A673 (cell line): ENCODE results near the gene UPP1. TPM values are rescaled to one million over a fixed set of nuclear protein-coding genes. Genes with fewer than 3 reads are reported as not detected.
"Not testable (repeated sequence)": the region's sequence is repeated elsewhere in the genome, so short reads cannot be mapped to it uniquely, and the experiment has no call there.

Source experiments
- BruUV-seq: library from RNA; stranded (reverse); fragments of 400-500 nt; replicated peaks from 2 replicates; lab custom pipeline; 2021; lab: Mats Ljungman, UMichigan
- CTCF ChIA-PET: fragments of 300-600 bp; sonication (Branson Sonifier 250); formaldehyde crosslinking; loops from one replicate; lab custom pipeline; 2022; ENCODE audit warnings: antibody characterized with exemption; lab: Charles Lee
- POLR2A ChIA-PET: fragments of 300-600 bp; sonication (Branson Sonifier 250); formaldehyde crosslinking; loops from one replicate; lab custom pipeline; 2022; ENCODE audit warnings: antibody characterized with exemption; ENCODE audit not compliant: low non-redundant PET; lab: Charles Lee
- DNase-seq: peaks from one replicate; pipeline ENCODE4 v3.0.0-alpha.2; 2015; ENCODE audit warnings: low spot score
- H3K27ac ChIP-seq: fragments of 200-600 bp; sonication (generic); 2 replicates; pipeline ENCODE4 v1.5.1; 2016; ENCODE audit warnings: mixed run types, low read depth, mild to moderate bottlenecking, mixed read lengths, antibody characterized with exemption, low read length; ENCODE audit not compliant: poor library complexity, severe bottlenecking
- H3K27me3 ChIP-seq: fragments of 200-600 bp; sonication (generic); replicated peaks from 2 replicates; pipeline ENCODE4 v1.6.1; 2017; ENCODE audit warnings: mixed run types, low read depth, mild to moderate bottlenecking, mixed read lengths, antibody characterized with exemption, low read length; ENCODE audit not compliant: insufficient read depth, poor library complexity
- H3K36me3 ChIP-seq: fragments of 200-600 bp; sonication (generic); 2 replicates; pipeline ENCODE4 v1.6.1; 2016; ENCODE audit warnings: mixed run types, mild to moderate bottlenecking, mixed read lengths, antibody characterized with exemption, low read length; ENCODE audit not compliant: insufficient read depth, poor library complexity, severe bottlenecking
- H3K4me1 ChIP-seq: fragments of 200-600 bp; sonication (generic); 2 replicates; pipeline ENCODE4 v1.6.1; 2017; ENCODE audit warnings: mixed run types, mild to moderate bottlenecking, mixed read lengths, antibody characterized with exemption, low read length; ENCODE audit not compliant: insufficient read depth, poor library complexity, severe bottlenecking
- H3K4me3 ChIP-seq: fragments of 200-600 bp; sonication (generic); 2 replicates; pipeline ENCODE4 v1.5.1; 2016; ENCODE audit warnings: low read depth, mixed run types, mild to moderate bottlenecking, mixed read lengths, low read length; ENCODE audit not compliant: poor library complexity, severe bottlenecking
- H3K9me3 ChIP-seq: fragments of 200-600 bp; sonication (generic); 2 replicates; pipeline ENCODE4 v1.6.1; 2016; ENCODE audit warnings: mixed run types, low read depth, mild to moderate bottlenecking, mixed read lengths, antibody characterized with exemption, low read length; ENCODE audit not compliant: poor library complexity, severe bottlenecking
- CTCF ChIP-seq: fragments of 300-800, 200-600 bp; sonication (generic); conservative IDR thresholded peaks from 2 replicates; pipeline ENCODE4 v1.5.1; 2017; ENCODE audit warnings: low read depth, mild to moderate bottlenecking, antibody characterized with exemption, low read length, moderate library complexity, mixed read lengths
- EZH2 ChIP-seq: fragments of 200-600 bp; sonication (generic); IDR thresholded peaks from 2 replicates; pipeline ENCODE4 v1.6.1; 2017; ENCODE audit warnings: borderline replicate concordance, low read depth, mild to moderate bottlenecking, mixed read lengths, antibody characterized with exemption, low read length; ENCODE audit not compliant: poor library complexity, severe bottlenecking
- intact Hi-C: fragments of 100-400 bp; cut with micrococcal nuclease; formaldehyde crosslinking; loops from one replicate; pipeline ENCODE4 v1.10.0; 2022; ENCODE audit not compliant: unreplicated experiment
- total RNA-seq: library from RNA; stranded (reverse); gene quantifications from 2 replicates; pipeline ENCODE4 v1.2.3, GENCODE V29; 2021

UPP1 gene
- total RNA-seq, 1 experiment from 2014 or later = 5.5 TPM

GRCh38 chr7:48074204-48074654, 14.8 kb upstream of the UPP1 start:
- ChIA-PET POLR2A (no interaction called here), CTCF (no interaction called here)
- BruUV-seq = no TSS peak
- no peaks in the 10 kb centered on the region for H3K9me3 ChIP-seq
- no peak overlapping the region for H3K27ac ChIP-seq
- intact Hi-C loops = no loop called here
- no peaks in the 10 kb centered on the region for H3K27me3 ChIP-seq
- H3K4me1 ChIP-seq = peaks cover 5% of the 10 kb centered on the region
- DNase-seq = no peak
- no peaks in the 10 kb centered on the region for H3K36me3 ChIP-seq
- no peak overlapping the region for H3K4me3 ChIP-seq
- TF ChIP-seq CTCF = no peak
- no peak for TF ChIP-seq EZH2

DNA sequence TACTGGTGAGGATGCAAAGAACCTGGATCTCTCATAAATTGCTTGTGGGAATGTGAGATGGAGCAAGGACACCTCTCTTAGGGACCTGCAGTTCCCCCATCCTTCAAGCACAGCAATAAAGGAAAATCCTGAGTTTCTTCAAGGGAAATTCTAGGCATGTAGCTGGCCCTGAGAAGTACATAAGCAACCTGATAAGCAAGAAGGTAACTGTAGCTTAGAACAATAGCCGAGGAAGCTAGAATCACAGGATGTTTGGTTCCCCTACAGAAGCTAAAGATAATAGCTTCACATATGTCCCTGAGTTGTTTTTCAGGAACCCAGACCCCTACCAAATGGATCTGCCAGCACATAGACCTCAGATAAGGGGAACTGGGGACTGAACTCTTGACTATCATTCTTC, 11.6 kb upstream of the UPP1 start:
- no peak overlapping the region for H3K27ac ChIP-seq
- intact Hi-C loops = no loop called here
- no peak overlapping the region for H3K4me3 ChIP-seq
- DNase-seq = no peak
- H3K4me1 ChIP-seq = peaks cover 5% of the 10 kb centered on the region
- ChIA-PET POLR2A (no interaction called here), CTCF (interaction anchor here (0.6 kb wide), 1 partner anchor 32 kb away, joined by 4 read pairs; no protein-coding TSS in a partner anchor)
- no TSS peak for BruUV-seq
- H3K36me3 ChIP-seq = no peaks in the 10 kb centered on the region
- no peaks in the 10 kb centered on the region for H3K27me3 ChIP-seq
- no peaks in the 10 kb centered on the region for H3K9me3 ChIP-seq
- no peak for TF ChIP-seq CTCF
- no peak for TF ChIP-seq EZH2

DNA sequence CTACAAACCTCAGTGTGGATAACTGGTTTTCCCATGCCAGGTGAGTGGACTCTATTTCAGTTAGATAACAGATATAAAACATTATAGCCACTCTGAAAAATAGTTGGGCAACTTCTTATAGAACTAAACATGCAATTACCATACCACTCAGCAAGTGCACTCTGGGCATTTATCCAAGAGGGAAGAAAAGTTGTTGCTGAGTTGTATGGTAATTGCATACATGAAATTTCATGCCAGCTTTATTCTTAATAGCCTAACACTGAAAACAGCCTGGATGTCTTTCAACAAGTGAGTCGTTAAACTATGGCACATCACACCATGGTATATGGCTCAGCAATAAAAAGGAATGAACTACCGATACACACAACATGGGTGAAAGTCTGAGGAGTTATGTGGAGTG, 10.6 kb upstream of the UPP1 start:
- peaks cover 5% of the 10 kb centered on the region for H3K4me1 ChIP-seq
- peak; percentile 92 for DNase-seq
- ChIA-PET POLR2A (no interaction called here), CTCF (no interaction called here)
- H3K27ac ChIP-seq = no peak overlapping the region
- H3K4me3 ChIP-seq = no peak overlapping the region
- intact Hi-C loops = no loop called here
- no peaks in the 10 kb centered on the region for H3K9me3 ChIP-seq
- BruUV-seq = no TSS peak
- no peaks in the 10 kb centered on the region for H3K27me3 ChIP-seq
- H3K36me3 ChIP-seq = no peaks in the 10 kb centered on the region
- TF ChIP-seq EZH2 (no peak), CTCF (no peak)

- BruUV-seq, intact Hi-C loops, DNase-seq, POLR2A ChIA-PET, H3K4me3 ChIP-seq, H3K36me3 ChIP-seq, H3K4me1 ChIP-seq, H3K27me3 ChIP-seq, H3K27ac ChIP-seq, CTCF ChIA-PET, H3K9me3 ChIP-seq: not testable (repeated sequence)
Observed at GRCh38 chr7:48082378-48082777, 6.7 kb upstream of the UPP1 start.
